ENCODE results near the gene MISP. TPM values are rescaled to one million over a fixed set of nuclear protein-coding genes. Genes with fewer than 3 reads are reported as not detected.

The MISP gene
- total and polyA plus RNA-seq, 2 experiments from 2014 or later, result 0.27 to 0.28 TPM

DNA sequence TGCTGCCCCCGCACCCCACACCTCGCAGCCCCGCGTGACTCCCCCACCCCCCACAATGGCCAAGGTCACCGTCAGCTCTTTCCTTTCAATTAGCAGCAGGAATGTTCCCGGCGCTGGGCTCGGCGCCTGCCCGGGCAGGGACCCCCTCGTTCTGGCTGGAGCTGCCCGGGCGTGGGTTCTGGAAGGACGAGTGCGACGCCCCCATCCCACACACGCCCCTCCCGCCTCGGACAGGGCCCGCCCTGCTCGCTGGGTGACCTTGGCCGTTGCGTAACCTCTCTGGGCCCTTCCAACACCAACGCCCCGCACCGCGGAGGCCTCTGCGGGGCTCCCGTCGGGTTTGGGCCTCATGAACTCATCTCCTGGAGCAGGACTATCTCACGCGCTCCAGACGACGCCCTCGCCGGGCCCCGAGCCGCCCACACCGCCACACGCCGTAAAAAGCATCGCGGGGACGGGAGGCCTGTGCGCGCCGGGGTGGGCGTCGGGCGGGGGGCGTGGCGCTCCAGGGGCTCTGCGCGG is 31.9 kb upstream of the MISP start:
- DNase-seq (ENCODE audit: low spot score) (peak; percentile 43), ATAC-seq (peak; percentile 28)
- Mint-ChIP-seq H3K27ac (no peak overlapping the region), H3K27me3 (ENCODE audit: insufficient read depth, low read depth, poor library complexity) (peaks cover 8% of the 10 kb centered on the region), H3K36me3 (ENCODE audit: low read depth) (peaks cover 4% of the 10 kb centered on the region; the same call in 1 of the 3 replicates), H3K4me3 (no peak overlapping the region), H3K9me3 (peaks cover 10% of the 10 kb centered on the region; the same call in 2 of the 3 replicates), H3K4me1 (peaks cover 7% of the 10 kb centered on the region; the same call in 1 of the 3 replicates)
- no peak overlapping the region for H2AFZ ChIP-seq
- TF ChIP-seq ZNF331 (CRISPR knock-in tag; IDR thresholded peaks at IDR 0.05; ENCODE audit: low read depth) (no peak), EZH2 (IDR thresholded peaks at IDR 0.05; ENCODE audit: low read depth, unreplicated experiment) (no peak), EZH2phosphoT487 (IDR thresholded peaks at IDR 0.05; ENCODE audit: unreplicated experiment) (no peak), STAT1 (IDR thresholded peaks at IDR 0.05; ENCODE audit: unreplicated experiment) (no peak), NANOG (IDR thresholded peaks at IDR 0.05; ENCODE audit: borderline replicate concordance) (no peak), JUNB (IDR thresholded peaks at IDR 0.05; ENCODE audit: unreplicated experiment) (no peak)
- TF ChIP-seq, protein P1, sequence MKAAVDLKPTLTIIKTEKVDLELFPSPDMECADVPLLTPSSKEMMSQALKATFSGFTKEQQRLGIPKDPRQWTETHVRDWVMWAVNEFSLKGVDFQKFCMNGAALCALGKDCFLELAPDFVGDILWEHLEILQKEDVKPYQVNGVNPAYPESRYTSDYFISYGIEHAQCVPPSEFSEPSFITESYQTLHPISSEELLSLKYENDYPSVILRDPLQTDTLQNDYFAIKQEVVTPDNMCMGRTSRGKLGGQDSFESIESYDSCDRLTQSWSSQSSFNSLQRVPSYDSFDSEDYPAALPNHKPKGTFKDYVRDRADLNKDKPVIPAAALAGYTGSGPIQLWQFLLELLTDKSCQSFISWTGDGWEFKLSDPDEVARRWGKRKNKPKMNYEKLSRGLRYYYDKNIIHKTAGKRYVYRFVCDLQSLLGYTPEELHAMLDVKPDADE (IDR thresholded peaks at IDR 0.05), result no peak
- TF ChIP-seq, protein P2, sequence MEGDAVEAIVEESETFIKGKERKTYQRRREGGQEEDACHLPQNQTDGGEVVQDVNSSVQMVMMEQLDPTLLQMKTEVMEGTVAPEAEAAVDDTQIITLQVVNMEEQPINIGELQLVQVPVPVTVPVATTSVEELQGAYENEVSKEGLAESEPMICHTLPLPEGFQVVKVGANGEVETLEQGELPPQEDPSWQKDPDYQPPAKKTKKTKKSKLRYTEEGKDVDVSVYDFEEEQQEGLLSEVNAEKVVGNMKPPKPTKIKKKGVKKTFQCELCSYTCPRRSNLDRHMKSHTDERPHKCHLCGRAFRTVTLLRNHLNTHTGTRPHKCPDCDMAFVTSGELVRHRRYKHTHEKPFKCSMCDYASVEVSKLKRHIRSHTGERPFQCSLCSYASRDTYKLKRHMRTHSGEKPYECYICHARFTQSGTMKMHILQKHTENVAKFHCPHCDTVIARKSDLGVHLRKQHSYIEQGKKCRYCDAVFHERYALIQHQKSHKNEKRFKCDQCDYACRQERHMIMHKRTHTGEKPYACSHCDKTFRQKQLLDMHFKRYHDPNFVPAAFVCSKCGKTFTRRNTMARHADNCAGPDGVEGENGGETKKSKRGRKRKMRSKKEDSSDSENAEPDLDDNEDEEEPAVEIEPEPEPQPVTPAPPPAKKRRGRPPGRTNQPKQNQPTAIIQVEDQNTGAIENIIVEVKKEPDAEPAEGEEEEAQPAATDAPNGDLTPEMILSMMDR (conservative IDR thresholded peaks at IDR 0.05; ENCODE audit: low read depth in 2 of 2), result no peak
- TF ChIP-seq, protein P3, sequence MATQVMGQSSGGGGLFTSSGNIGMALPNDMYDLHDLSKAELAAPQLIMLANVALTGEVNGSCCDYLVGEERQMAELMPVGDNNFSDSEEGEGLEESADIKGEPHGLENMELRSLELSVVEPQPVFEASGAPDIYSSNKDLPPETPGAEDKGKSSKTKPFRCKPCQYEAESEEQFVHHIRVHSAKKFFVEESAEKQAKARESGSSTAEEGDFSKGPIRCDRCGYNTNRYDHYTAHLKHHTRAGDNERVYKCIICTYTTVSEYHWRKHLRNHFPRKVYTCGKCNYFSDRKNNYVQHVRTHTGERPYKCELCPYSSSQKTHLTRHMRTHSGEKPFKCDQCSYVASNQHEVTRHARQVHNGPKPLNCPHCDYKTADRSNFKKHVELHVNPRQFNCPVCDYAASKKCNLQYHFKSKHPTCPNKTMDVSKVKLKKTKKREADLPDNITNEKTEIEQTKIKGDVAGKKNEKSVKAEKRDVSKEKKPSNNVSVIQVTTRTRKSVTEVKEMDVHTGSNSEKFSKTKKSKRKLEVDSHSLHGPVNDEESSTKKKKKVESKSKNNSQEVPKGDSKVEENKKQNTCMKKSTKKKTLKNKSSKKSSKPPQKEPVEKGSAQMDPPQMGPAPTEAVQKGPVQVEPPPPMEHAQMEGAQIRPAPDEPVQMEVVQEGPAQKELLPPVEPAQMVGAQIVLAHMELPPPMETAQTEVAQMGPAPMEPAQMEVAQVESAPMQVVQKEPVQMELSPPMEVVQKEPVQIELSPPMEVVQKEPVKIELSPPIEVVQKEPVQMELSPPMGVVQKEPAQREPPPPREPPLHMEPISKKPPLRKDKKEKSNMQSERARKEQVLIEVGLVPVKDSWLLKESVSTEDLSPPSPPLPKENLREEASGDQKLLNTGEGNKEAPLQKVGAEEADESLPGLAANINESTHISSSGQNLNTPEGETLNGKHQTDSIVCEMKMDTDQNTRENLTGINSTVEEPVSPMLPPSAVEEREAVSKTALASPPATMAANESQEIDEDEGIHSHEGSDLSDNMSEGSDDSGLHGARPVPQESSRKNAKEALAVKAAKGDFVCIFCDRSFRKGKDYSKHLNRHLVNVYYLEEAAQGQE (IDR thresholded peaks at IDR 0.05; ENCODE audit: unreplicated experiment), result no peak
- H3K36me3 ChIP-seq (ENCODE audit: insufficient read depth), result no peaks in the 10 kb centered on the region
- peaks cover 7% of the 10 kb centered on the region; the same call in 1 of the 2 replicates for H3K27me3 ChIP-seq (ENCODE audit: insufficient read depth)
- peaks cover 5% of the 10 kb centered on the region; the same call in 1 of the 2 replicates for H3K4me1 ChIP-seq (ENCODE audit: insufficient read depth)
- H3K4me2 ChIP-seq, result peak overlapping the region; percentile 72
- no peaks in the 10 kb centered on the region for H3F3A ChIP-seq (replicated peaks; ENCODE audit: low read depth)
- H3K4me3 ChIP-seq, result peak overlapping the region; percentile 45; the same call in 1 of the 2 replicates
- H3K9me2 ChIP-seq (ENCODE audit: insufficient read depth), result no peaks in the 10 kb centered on the region
- H3K27ac ChIP-seq (ENCODE audit: low read depth), result no peak overlapping the region
- no peaks in the 10 kb centered on the region for H3K79me2 ChIP-seq (replicated peaks; ENCODE audit: insufficient read depth)
- H4K20me1 ChIP-seq (replicated peaks; ENCODE audit: insufficient read depth), result no peaks in the 10 kb centered on the region
